Medulla oblongata (tissue), 1 donor: Measurements from ENCODE around the gene SEMA5B.

ENCODE experiments used
- DNase-seq: peaks from one replicate; pipeline ENCODE4 v3.0.0-alpha.2; 2015; ENCODE audit errors: extremely low spot score

The SEMA5B gene

GRCh38 chr3:122926322-122926721 is 101.2 kb downstream of the SEMA5B start:
- DNase-seq: no peak

DNA sequence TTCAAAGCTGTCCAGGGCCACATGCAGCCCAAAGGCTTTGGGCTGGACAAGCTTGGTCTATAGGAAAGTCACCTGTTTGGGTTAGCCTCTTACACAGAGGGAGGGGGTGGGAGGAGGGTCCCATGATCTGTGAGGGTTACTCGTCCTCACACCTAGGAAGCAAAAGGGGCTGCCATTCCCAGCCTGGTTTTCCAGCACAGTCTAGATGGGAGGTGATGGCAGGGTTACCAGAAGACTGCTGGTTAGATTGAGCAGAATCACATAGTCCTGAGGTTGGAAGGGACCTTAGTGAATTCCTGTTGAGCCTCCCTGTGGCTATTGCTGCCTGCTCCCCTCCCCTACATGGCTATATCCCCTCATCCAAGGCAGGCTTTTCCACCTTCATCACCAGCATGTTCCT is 101.8 kb downstream of the SEMA5B start:
- no peak for DNase-seq

GRCh38 chr3:122924056-122924455 is 103.5 kb downstream of the SEMA5B start:
- no peak for DNase-seq

DNA sequence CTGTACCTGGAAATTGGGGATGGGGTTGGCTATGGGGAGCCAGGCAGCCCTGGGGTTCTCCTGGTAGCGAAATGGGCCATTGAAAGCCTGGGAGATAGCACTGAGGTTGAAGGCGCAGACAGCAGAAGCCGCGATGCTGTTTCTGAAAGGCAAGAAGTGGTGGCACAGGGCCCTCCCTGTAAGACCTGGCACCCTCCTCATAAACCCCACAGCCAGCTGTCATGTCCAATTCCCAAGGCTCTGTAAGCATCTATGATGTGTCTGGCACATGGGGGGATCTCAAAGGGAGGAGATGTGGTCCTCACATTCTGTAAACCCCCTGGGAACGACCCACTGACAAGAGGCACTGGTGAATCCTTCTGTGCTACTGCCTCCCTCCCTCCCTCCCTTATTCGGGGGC is 104.0 kb downstream of the SEMA5B start:
- no peak for DNase-seq

GRCh38 chr3:122921791-122922651 is 105.5 kb downstream of the SEMA5B start:
- no peak for DNase-seq

- DNase-seq: no peak
These were observed 106.6 kb downstream of the SEMA5B start for GRCh38 chr3:122920986-122921385.

- no peak for DNase-seq
These were observed 108.3 kb downstream of the SEMA5B start for GRCh38 chr3:122919291-122919610.

- no peak for DNase-seq
These were observed 108.8 kb downstream of the SEMA5B start for GRCh38 chr3:122918576-122919290.

DNA sequence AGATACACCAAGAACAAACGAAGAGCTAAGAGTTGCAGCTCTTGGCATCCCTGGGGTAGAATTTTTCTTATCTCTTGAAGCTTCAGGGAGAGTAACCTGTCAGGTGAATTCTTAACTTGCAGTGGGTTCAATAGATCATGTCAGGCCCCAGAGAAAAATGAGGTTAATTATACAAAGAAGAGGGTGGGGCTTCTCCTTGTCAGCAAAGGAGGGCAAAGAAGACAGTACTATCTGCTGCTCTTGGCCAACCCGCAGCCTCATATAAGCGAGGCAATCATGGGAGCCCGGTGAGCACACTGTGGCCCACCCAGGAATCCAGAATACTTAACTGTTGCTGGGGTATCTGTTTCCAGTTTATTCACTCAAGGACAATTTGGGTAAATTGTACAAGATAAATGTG is 110.2 kb downstream of the SEMA5B start:
- DNase-seq: no peak

DNA sequence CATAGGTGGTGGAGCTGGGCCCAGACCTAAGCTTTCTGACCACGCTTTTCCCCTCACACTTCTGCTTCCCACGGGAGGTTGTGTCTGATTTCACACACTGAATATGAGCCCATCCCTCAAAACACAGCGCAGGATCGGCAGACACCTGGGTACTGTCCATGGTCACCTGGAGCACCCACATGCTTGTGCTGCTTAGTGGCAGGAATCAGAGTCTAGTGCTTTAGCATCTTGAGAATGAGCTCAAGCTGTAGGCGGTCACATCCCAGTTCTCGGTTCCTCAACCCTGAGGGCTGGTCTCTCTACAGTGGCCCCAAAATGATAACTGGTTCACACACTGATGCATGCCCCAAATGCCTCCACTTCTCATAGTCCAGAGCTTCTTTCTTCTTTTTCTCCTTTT is 111.0 kb downstream of the SEMA5B start:
- no peak for DNase-seq

DNA sequence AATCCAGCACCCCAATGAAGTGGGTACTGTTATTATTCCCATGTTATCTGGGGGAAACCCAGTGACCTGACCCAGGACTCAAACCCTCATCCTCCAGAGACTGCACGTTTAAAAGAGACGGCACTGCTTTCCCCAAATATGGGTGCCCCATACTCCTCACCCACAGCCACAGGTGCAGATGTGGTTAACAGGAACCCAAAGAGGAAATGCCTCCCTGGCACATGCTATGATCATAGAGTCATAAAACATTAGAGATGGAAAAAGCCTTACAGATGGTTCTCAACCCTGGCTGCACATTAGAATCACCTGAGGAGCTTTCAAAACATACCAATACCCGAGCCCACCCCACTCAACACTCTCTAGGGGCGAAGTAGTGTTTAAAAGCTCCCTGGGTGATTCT is 111.5 kb downstream of the SEMA5B start:
- no peak for DNase-seq

GRCh38 chr3:122915300-122916055 is 112.1 kb downstream of the SEMA5B start:
- DNase-seq: no peak

- DNase-seq: no peak
These were observed 113.9 kb downstream of the SEMA5B start for GRCh38 chr3:122913539-122914100.

DNA sequence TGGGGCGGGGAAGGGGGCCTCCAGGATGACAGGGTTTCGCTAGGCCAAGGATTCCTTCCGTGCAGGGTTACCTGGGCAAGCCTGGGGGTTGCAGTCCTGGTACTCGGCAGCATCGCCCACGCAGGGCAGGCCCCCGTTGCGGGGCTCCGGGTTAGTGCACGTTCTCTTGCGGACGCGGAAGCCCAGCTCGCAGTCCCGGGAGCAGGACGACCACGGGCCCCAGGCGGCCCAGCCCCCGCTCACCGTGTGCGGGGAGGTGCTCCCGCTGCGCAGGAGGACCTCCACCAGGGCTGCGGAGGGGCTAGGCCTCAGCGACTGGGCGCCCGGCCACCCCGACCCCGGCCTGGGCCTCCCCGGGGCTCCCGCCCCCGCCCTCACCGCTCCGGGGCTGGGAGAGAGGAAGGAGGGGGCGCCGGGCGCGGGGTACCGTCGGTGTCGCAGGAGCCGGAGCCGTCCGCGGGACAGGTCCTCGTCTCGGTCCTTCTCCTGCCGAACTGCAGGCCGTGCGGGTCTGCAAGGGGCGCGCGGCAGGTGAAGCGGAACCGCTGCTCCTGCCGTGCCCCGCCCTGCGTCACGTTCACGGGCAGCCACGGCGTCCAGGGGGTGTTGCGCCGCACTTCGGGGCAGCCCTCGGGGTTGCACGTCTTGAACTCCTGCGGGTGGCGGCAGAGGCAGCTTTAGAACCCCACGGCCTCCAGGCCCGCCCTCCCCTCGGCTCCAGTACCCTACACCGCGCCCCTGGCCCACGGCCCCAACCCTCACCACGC is 114.6 kb downstream of the SEMA5B start:
- no peak for DNase-seq

- DNase-seq: no peak
These were observed 115.7 kb downstream of the SEMA5B start for GRCh38 chr3:122911901-122912300.

DNA sequence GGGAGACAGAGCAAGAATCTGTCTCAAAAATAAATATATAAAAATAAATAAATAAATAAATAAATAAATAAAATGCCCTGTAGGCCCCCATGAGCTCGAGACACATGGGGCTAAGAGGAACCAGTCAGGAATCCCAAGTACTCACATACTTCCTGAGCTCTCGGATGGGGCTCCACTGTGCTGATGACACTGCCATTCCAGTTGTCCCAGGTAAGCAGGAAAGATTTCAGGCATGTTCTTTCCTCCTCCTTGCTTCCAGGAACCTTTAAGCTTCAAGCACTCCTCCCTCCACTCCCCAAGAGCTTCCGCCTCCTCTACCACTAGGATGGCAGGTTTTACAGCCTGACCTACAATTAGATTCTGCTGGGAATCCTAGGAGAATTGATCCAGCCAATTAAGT is 119.3 kb downstream of the SEMA5B start:
- DNase-seq: no peak

DNA sequence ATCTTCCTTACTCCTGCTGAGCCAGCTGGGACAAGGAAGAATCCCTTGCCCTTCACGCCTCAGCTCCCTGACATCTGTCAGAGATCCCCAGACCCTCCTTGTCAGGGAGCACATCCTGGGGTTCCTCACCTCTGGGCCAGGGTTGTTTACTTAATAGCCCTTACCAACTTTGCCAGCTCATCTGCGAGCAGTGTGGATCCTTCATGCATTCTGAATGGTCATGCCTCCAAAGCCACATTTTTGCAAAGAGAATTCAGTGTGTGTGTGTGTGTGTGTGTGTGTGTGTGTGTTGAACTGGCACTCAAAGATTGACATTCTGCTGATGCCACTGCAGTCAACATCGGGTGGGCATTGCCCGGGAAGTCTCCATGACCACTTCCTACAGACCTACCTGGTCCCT is 120.1 kb downstream of the SEMA5B start:
- DNase-seq: no peak

DNA sequence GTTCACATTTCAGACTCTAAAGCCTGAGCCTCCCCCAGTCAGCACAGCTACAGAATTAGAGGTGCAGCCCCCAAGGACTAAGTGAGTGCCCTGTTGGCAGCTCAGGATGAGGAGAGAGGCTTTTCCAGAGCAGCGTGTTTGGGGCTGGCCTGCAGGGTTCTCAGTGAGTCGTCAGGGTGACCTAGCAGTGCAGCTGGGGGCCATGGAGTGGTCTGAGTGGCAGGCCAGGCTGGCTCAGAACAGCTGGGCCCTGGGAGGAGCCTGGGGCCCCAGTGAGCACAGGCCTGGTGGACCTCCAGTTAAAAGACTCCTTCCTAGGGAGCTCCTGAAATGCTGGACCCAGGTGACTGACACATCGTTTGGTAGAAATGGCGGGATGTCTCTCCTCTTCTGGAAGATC is 124.4 kb downstream of the SEMA5B start:
- DNase-seq: no peak

DNA sequence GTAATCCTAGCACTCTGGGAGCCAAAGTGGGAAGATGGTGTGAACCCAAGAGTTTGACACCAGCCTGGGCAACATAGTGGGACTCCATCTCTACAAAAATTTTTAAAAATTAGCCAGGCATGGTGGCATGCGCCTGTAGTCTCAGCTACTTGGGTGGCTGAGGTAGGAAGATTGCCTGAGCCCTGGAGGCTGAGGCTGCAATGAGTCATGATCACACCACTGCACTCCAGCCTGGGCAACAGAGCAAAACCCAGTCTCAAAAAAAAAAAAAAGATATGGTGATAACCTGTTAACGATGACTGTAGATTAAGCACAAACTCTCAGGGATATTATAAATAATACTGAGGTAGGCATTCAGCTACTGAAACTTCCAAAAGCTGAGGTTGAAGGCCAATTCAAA is 125.2 kb downstream of the SEMA5B start:
- no peak for DNase-seq

- DNase-seq: no peak
These were observed 129.3 kb downstream of the SEMA5B start for GRCh38 chr3:122898298-122898697.
